K562 (cell line): ENCODE results near the gene CYP2B6. TPM values are rescaled to one million over a fixed set of nuclear protein-coding genes. Genes with fewer than 3 reads are reported as not detected.

Experiments
- ATAC-seq: fragments of 200-7000 bp; cut with Tn5 transposase; 3 replicates; pipeline ENCODE4 v1.9.1; 2020; ENCODE audit warnings: moderate library complexity
- BruUV-seq: library from RNA; stranded (reverse); fragments of 400-500 nt; replicated peaks from 2 replicates; lab custom pipeline; 2021; lab: Mats Ljungman, UMichigan
- CTCF ChIA-PET: fragments of 300-600 bp; formaldehyde crosslinking; extraction: SDS; loops from one replicate; lab custom pipeline; 2021; ENCODE audit warnings: low intra/inter-chr PET ratio; lab: Yijun Ruan, JAX
- POLR2A ChIA-PET: fragments of 300-600, 350-650 bp; sonication (Branson Sonifier 250); formaldehyde crosslinking; extraction: SDS; loops from one replicate; lab custom pipeline; 2021; ENCODE audit warnings: antibody characterized with exemption, inconsistent platforms; lab: Yijun Ruan, JAX
- DNase-seq, 4 experiments: peaks; one replicate each; pipeline versions ENCODE4 v3.0.0 to v3.0.0-alpha.2; 2011 to 2018; ENCODE audit warnings: low spot score in 3 of 4, mixed read lengths in 3 of 4; ENCODE audit errors: extremely low read depth in 1 of 4
- FAIRE-seq: peaks from 2 replicates; lab custom pipeline; 2011; peaks lifted over from hg19 to GRCh38; lab: Jason Lieb, UNC
- H2AFZ ChIP-seq: 2 replicates; pipeline ENCODE4 v1.6.0; 2011; ENCODE audit warnings: low read depth, low read length, control low read depth, inconsistent platforms
- H3K27ac ChIP-seq: fragments of 200-600 bp; 3 replicates; pipeline ENCODE4 v1.8.0; 2011; ENCODE audit warnings: low read depth, mild to moderate bottlenecking, control low read depth, inconsistent platforms, low read length, moderate library complexity, mixed read lengths; ENCODE audit errors: extremely low read depth
- H3K27me3 ChIP-seq, 2 experiments: fragments of 300-600 bp in 1 of 2; 2 replicates in 1 of 2; 3 replicates in 1 of 2; pipeline versions ENCODE4 v1.6.0 to v1.8.0; 2011; ENCODE audit warnings: inconsistent platforms in 2 of 2, low read length in 2 of 2, mild to moderate bottlenecking in 1 of 2, mixed read lengths in 1 of 2, moderate library complexity in 1 of 2; ENCODE audit not compliant: control insufficient read depth in 2 of 2, insufficient read depth in 2 of 2
- H3K36me3 ChIP-seq: fragments of 300-600 bp; 3 replicates; pipeline ENCODE4 v1.8.0; 2011; ENCODE audit warnings: mild to moderate bottlenecking, low read length, inconsistent platforms; ENCODE audit not compliant: control insufficient read depth, insufficient read depth
- H3K4me1 ChIP-seq, 2 experiments: fragments of 200-600 bp in 1 of 2; replicated peaks in 1 of 2; 2 replicates in 1 of 2; 3 replicates in 1 of 2; pipeline versions ENCODE4 v1.5.1 to v1.8.0; 2011; ENCODE audit warnings: inconsistent platforms in 2 of 2, low read length in 2 of 2, mild to moderate bottlenecking in 1 of 2, mixed read lengths in 1 of 2, moderate library complexity in 1 of 2; ENCODE audit not compliant: control insufficient read depth in 2 of 2, insufficient read depth in 2 of 2
- H3K4me2 ChIP-seq: 2 replicates; pipeline ENCODE4 v1.6.1; 2011; ENCODE audit warnings: low read length, control low read depth, inconsistent platforms, mixed read lengths; ENCODE audit not compliant: insufficient read depth
- H3K4me3 ChIP-seq: fragments of 200-600 bp; sonication (generic), shearing (Covaris generic); 2 replicates; pipeline ENCODE4 v1.5.1; 2016; ENCODE audit warnings: control low read depth, inconsistent platforms
- H3K79me2 ChIP-seq: fragments of 200-600 bp; 3 replicates; pipeline ENCODE4 v1.8.0; 2011; ENCODE audit warnings: low read length, inconsistent platforms; ENCODE audit not compliant: control insufficient read depth, insufficient read depth
- H3K9ac ChIP-seq, 2 experiments: 2 replicates each; pipeline versions ENCODE4 v1.6.0 to v1.6.1; 2011; ENCODE audit warnings: low read depth in 2 of 2, low read length in 2 of 2, control low read depth in 1 of 2, inconsistent platforms in 1 of 2, mild to moderate bottlenecking in 1 of 2, mixed read lengths in 1 of 2; ENCODE audit not compliant: insufficient read depth in 1 of 2
- H3K9me1 ChIP-seq: one replicate; pipeline ENCODE4 v1.6.0; 2011; ENCODE audit warnings: inconsistent platforms, mild to moderate bottlenecking, low read length, moderate library complexity; ENCODE audit not compliant: control insufficient read depth, insufficient read depth
- H3K9me3 ChIP-seq: replicated peaks from 2 replicates; pipeline ENCODE4 v1.5.1; 2011; ENCODE audit warnings: low read depth, low read length, inconsistent platforms; ENCODE audit not compliant: control insufficient read depth, insufficient read depth
- H4K20me1 ChIP-seq: replicated peaks from 2 replicates; pipeline ENCODE4 v1.6.1; 2011; ENCODE audit warnings: low read length, inconsistent platforms, mixed read lengths; ENCODE audit not compliant: control insufficient read depth, insufficient read depth
- GABPA ChIP-seq: fragments of 200-800 bp; sonication (Bioruptor generic); conservative IDR thresholded peaks from 2 replicates; pipeline ENCODE4 v1.6.1; 2016; ENCODE audit warnings: low read depth, missing genetic modification characterization, missing compliant biosample characterization
- HNRNPH1 ChIP-seq: fragments of 200-400 bp; formaldehyde crosslinking; optimal IDR thresholded peaks from 2 replicates; pipeline ENCODE3; 2017; ENCODE audit warnings: low read depth, mild to moderate bottlenecking, low read length, moderate library complexity
- KHSRP ChIP-seq: fragments of 450-650 bp; IDR thresholded peaks from 2 replicates; pipeline ENCODE4 v1.6.1; 2017
- MEIS2 ChIP-seq: fragments of 450-650 bp; IDR thresholded peaks from 2 replicates; pipeline ENCODE4 v1.6.1; 2014; ENCODE audit warnings: mild to moderate bottlenecking; ENCODE audit not compliant: partially characterized antibody
- NRF1 ChIP-seq, 2 experiments: fragments of 450-650 bp; IDR thresholded peaks in 1 of 2; conservative IDR thresholded peaks in 1 of 2; 2 replicates each; pipeline ENCODE4 v1.6.1; 2014; ENCODE audit warnings: mild to moderate bottlenecking in 2 of 2
- PHF8 ChIP-seq: fragments of 200-600 bp; sonication (generic); IDR thresholded peaks from 2 replicates; pipeline ENCODE4 v1.6.1; 2012; ENCODE audit warnings: mixed run types, mild to moderate bottlenecking, inconsistent platforms, low read length, moderate library complexity, borderline replicate concordance
- RB1 ChIP-seq: fragments of 450-650 bp; IDR thresholded peaks from 2 replicates; pipeline ENCODE4 v1.6.1; 2017; ENCODE audit warnings: low read depth, mild to moderate bottlenecking
- SMC3 ChIP-seq: conservative IDR thresholded peaks from 2 replicates; pipeline ENCODE4 v1.6.1; 2011; ENCODE audit warnings: low read depth, low read length, improper control_type of control experiment; ENCODE audit not compliant: insufficient read depth
- SREBF2 ChIP-seq: sonication (generic); formaldehyde crosslinking; IDR thresholded peaks from 2 replicates; pipeline ENCODE4 v1.4.0; 2020; ENCODE audit warnings: mild to moderate bottlenecking, missing genetic modification reagents
- SRSF7 ChIP-seq: fragments of 200-400 bp; formaldehyde crosslinking; optimal IDR thresholded peaks from 2 replicates; pipeline ENCODE3; 2017; ENCODE audit warnings: mild to moderate bottlenecking, low read depth, low read length
- TRIM25 ChIP-seq: fragments of 450-650 bp; IDR thresholded peaks from 2 replicates; pipeline ENCODE4 v1.7.0; 2016; ENCODE audit warnings: borderline replicate concordance
- ZBTB1 ChIP-seq: sonication (generic); formaldehyde crosslinking; IDR thresholded peaks from 2 replicates; pipeline ENCODE4 v1.8.1; 2023; ENCODE audit warnings: missing genetic modification reagents, low read depth, mild to moderate bottlenecking, borderline replicate concordance
- ZC3H8 ChIP-seq: fragments of 450-650 bp; IDR thresholded peaks from 2 replicates; pipeline ENCODE4 v1.6.1; 2017
- ZNF57 ChIP-seq: fragments of 450-650 bp; formaldehyde crosslinking; IDR thresholded peaks from 2 replicates; pipeline ENCODE4 v1.4.0; 2020; ENCODE audit warnings: mild to moderate bottlenecking, moderate library complexity
- ZNF668 ChIP-seq: fragments of 250-450 bp; sonication (Bioruptor Pico); IDR thresholded peaks from 2 replicates; pipeline ENCODE4 v1.8.0; 2022; ENCODE audit warnings: mild to moderate bottlenecking, inconsistent platforms
- WGBS: fragments of 100-300 bp; shearing (Covaris generic); methylation state at CpG from one replicate; pipeline ENCODE4 v1.1.6; 2016; ENCODE audit warnings: low coverage, mixed read lengths; ENCODE audit not compliant: insufficient coverage; ENCODE audit errors: missing lambda C conversion rate; 5-methylcytosine and 5-hydroxymethylcytosine counted together
- in situ Hi-C: fragments of 300-500 bp; cut with MboI; formaldehyde crosslinking; loops from 4 replicates; pipeline ENCODE4 v1.15.0; 2018; ENCODE audit warnings: inconsistent platforms, mixed read lengths
- intact Hi-C: fragments of 100-400 bp; cut with micrococcal nuclease; formaldehyde crosslinking; loops from 2 replicates; pipeline ENCODE4 v1.14.2; 2022
- polyA plus RNA-seq, 8 experiments: library from polyadenylated mRNA; depleted of rRNA in 4 of 8; stranded (reverse) in 5 of 8; unstranded in 3 of 8; fragments of >200 nt; fragmentation: Nextera tagmentation in 2 of 8; fragmentation: Illumina TruSeq in 1 of 8; extraction: Ambion mirVana in 2 of 8; extraction: Trizol in 1 of 8; gene quantifications; 2 replicates each; pipeline versions ENCODE4 v1.2.1 to v1.2.3, GENCODE V29; 2011 to 2014; ENCODE audit warnings: inconsistent platforms in 1 of 8, missing spikeins in 1 of 8
- total RNA-seq, 7 experiments: library from RNA; depleted of rRNA in 6 of 7; stranded (reverse); fragments of >200 nt in 6 of 7; fragmentation: Illumina TruSeq in 2 of 7; extraction: Trizol in 2 of 7; gene quantifications; 2 replicates each; pipeline versions ENCODE4 v1.2.1 to v1.2.3, GENCODE V29; 2011 to 2021; ENCODE audit warnings: low replicate concordance in 1 of 7
- TF ChIP-seq, protein P1 (sequence below): fragments of 250-450 bp; sonication (Bioruptor Pico); IDR thresholded peaks from 2 replicates; pipeline ENCODE4 v1.4.0; 2020; ENCODE audit warnings: mild to moderate bottlenecking
- TF ChIP-seq, protein P2 (sequence below): fragments of 250-450 bp; sonication (Bioruptor Pico); IDR thresholded peaks from 2 replicates; pipeline ENCODE4 v1.5.0; 2021; ENCODE audit warnings: mild to moderate bottlenecking, borderline replicate concordance
- TF ChIP-seq, protein P3 (sequence below): sonication (generic); IDR thresholded peaks from 2 replicates; pipeline ENCODE4 v1.6.1; 2016

The CYP2B6 gene
- total and polyA plus RNA-seq, 9 of the 15 experiments (the other 6 are each of a cell fraction or from before 2014, with no cell fraction given), result 0.04 TPM; not detected in 8

GRCh38 chr19:41019346-41019745 lies 28.3 kb downstream of the CYP2B6 start:
- no peaks in the 10 kb centered on the region for H3K9me3 ChIP-seq
- H3K4me3 ChIP-seq, result no peak overlapping the region
- DNase-seq, result peak in 1 of 4 experiments; percentile 2
- peaks cover 3% of the 10 kb centered on the region; the same call in 1 of the 2 replicates for H4K20me1 ChIP-seq
- in situ Hi-C loops (no loop called here), intact Hi-C loops (no loop called here)
- H3K4me1 ChIP-seq, result no peaks in the 10 kb centered on the region
- H3K79me2 ChIP-seq, result no peaks in the 10 kb centered on the region
- H3K27ac ChIP-seq, result no peak overlapping the region
- H3K9ac ChIP-seq, result no peak overlapping the region
- POLR2A ChIA-PET, result no interaction called here
- H2AFZ ChIP-seq, result no peak overlapping the region
- H3K9me1 ChIP-seq, result no peaks in the 10 kb centered on the region
- BruUV-seq, result no TSS peak
- no peak overlapping the region for H3K4me2 ChIP-seq
- no peak for ATAC-seq
- CTCF ChIA-PET, result no interaction called here
- WGBS, result 0% methylated on average over 5 of the region's 5 CpGs
- FAIRE-seq, result no peak
- H3K36me3 ChIP-seq, result no peaks in the 10 kb centered on the region
- peaks cover 13 to 29% of the 10 kb centered on the region in 2 experiments; a peak in 4 of 5 replicates for H3K27me3 ChIP-seq
- TF ChIP-seq, protein P1, sequence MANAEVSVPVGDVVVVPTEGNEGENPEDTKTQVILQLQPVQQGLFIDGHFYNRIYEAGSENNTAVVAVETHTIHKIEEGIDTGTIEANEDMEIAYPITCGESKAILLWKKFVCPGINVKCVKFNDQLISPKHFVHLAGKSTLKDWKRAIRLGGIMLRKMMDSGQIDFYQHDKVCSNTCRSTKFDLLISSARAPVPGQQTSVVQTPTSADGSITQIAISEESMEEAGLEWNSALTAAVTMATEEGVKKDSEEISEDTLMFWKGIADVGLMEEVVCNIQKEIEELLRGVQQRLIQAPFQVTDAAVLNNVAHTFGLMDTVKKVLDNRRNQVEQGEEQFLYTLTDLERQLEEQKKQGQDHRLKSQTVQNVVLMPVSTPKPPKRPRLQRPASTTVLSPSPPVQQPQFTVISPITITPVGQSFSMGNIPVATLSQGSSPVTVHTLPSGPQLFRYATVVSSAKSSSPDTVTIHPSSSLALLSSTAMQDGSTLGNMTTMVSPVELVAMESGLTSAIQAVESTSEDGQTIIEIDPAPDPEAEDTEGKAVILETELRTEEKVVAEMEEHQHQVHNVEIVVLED, result no peak
- TF ChIP-seq GABPA (no peak), SMC3 (no peak), HNRNPH1 (no peak), MEIS2 (no peak), SREBF2 (CRISPR knock-in tag) (no peak), RB1 (no peak), SRSF7 (no peak), NRF1 (conservative IDR thresholded peaks at IDR 0.05 in 1 of 2, IDR thresholded peaks at IDR 0.05 in 1 of 2) (no peak), PHF8 (no peak), KHSRP (no peak), ZNF57 (no peak), TRIM25 (no peak), ZC3H8 (no peak), ZBTB1 (CRISPR knock-in tag) (no peak), ZNF668 (CRISPR knock-in tag) (no peak)
- TF ChIP-seq, protein P2, sequence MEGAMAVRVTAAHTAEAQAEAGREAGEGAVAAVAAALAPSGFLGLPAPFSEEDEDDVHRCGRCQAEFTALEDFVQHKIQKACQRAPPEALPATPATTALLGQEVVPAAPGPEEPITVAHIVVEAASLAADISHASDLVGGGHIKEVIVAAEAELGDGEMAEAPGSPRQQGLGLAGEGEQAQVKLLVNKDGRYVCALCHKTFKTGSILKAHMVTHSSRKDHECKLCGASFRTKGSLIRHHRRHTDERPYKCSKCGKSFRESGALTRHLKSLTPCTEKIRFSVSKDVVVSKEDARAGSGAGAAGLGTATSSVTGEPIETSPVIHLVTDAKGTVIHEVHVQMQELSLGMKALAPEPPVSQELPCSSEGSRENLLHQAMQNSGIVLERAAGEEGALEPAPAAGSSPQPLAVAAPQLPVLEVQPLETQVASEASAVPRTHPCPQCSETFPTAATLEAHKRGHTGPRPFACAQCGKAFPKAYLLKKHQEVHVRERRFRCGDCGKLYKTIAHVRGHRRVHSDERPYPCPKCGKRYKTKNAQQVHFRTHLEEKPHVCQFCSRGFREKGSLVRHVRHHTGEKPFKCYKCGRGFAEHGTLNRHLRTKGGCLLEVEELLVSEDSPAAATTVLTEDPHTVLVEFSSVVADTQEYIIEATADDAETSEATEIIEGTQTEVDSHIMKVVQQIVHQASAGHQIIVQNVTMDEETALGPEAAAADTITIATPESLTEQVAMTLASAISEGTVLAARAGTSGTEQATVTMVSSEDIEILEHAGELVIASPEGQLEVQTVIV, result no peak
- TF ChIP-seq, protein P3, sequence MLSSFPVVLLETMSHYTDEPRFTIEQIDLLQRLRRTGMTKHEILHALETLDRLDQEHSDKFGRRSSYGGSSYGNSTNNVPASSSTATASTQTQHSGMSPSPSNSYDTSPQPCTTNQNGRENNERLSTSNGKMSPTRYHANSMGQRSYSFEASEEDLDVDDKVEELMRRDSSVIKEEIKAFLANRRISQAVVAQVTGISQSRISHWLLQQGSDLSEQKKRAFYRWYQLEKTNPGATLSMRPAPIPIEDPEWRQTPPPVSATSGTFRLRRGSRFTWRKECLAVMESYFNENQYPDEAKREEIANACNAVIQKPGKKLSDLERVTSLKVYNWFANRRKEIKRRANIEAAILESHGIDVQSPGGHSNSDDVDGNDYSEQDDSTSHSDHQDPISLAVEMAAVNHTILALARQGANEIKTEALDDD, result no peak
